PFSK-1 (cell line): ENCODE results near the gene AQP10.

Experiments
- POLR2AphosphoS5 ChIP-seq: IDR thresholded peaks from 2 replicates; pipeline ENCODE4 v1.6.1; 2012; ENCODE audit warnings: low read depth, mild to moderate bottlenecking, control low read depth, low read length, moderate library complexity
- TAF1 ChIP-seq: IDR thresholded peaks from 2 replicates; pipeline ENCODE4 v1.6.1; 2012; ENCODE audit warnings: low read length, control low read depth, borderline replicate concordance; ENCODE audit not compliant: insufficient read depth

- no peak for TF ChIP-seq POLR2AphosphoS5
- TF ChIP-seq TAF1, result no peak
Observed at GRCh38 chr1:154306151-154306550, 14.7 kb upstream of the AQP10 start.
